Body of pancreas (tissue), 4 donors: ENCODE measurements around the gene PHKB.

Source experiments
- CTCF ChIP-seq, 7 experiments: fragments of 450-650 bp in 4 of 7; fragments of 200-600 bp in 3 of 7; sonication (generic) in 3 of 7; IDR thresholded peaks; one replicate each; pipeline ENCODE4 v1.5.1; 2016 to 2019; ENCODE audit warnings: antibody characterized with exemption in 7 of 7
- POLR2A ChIP-seq, 3 donors: fragments of 450-650 bp; IDR thresholded peaks; one replicate each; pipeline ENCODE4 v1.6.1; 2016; ENCODE audit warnings: antibody characterized with exemption in 3 of 3, mild to moderate bottlenecking in 2 of 3

DNA sequence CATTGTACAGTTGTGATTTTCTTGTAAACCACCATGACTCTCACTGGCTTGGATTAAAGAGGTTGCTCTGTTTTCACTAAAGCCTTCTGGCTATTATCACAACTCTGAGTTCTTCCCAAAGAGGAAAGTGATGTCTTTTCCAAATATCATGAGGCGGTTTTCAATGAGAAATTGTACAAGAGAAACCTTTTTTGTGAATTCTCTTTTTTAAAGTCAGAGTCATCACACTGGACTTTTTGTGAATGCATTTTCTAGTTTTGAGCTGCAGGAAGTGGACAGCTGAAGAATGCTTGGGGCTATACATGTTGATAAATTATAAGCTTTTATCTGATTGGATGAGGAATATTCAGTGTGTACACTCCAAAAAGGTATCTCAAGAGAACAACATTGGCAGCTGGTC, 100.2 kb downstream of the PHKB start:
- no peak for TF ChIP-seq CTCF (IDR thresholded peaks at IDR 0.05)
- TF ChIP-seq POLR2A (IDR thresholded peaks at IDR 0.05): no peak
